ENCODE data around the gene PRCC.
A peak's percentile ranks its signal among the peaks of the same experiment; 100 is the strongest.

The PRCC gene

DNA sequence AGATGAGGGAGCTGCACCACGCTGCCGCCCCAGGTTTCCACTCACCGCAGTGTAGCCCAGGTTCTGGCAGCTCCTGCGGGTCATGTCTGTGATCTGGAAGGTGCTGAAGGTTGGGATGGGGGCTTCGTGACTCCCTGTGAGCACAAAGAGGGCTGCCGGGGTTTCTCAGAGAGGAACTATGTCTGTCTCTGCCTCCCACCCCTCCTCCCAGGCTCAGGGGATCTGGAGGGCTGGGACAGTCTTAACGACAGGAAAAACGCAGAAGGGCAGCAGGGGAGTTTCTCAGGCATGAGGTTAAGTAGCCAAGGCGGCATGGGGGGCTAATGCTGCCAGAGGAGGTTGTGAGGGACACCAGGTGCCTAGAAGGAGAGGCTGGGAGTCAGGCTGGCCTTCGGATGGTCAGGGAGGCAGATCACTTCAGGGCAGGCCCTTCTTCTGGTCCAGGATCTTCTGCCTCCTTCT lies 48.7 kb downstream of the PRCC start:
- DNase-seq, result peak in 1 of 2 experiments; percentile 46

DNA sequence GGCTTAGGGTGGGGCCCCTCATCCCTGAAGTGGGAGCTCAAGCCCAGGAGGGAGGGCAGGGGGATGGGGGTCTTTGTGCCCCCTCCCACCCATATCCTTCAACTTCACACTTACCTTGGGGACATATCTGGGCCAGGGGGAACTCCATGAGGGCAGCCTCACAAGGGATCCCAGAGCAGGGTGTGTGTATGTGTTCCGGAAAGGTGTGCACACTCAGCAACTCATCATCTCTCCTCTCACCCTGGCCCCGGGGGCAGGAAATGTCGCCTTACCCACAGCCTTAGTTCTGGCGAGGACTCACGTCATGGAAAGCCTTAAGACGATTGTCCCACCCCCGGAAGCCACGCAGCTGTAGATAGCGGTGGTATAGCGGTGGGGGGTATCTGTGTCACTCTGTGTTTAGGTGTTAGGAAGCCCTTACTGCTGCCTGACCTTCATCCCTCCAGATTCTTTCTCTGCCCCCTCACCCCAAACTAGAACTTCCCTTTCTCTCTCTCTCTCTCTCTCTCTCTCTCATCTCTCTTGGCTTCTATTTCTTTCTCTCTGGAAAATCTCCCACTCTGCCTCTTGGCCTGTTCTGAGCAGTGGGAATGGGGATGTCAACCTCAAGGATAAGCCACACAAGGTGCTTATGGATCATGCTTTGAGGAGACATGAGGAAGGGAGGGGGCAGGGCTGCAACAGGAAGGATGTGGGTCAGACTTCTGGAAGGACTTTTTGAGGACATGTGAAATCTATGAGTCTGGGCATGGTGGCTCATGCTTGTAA lies 49.4 kb downstream of the PRCC start, which contains the start of gene SH2D2A:
Gene SH2D2A, minus strand, starts transcription at position 288 of the 768 bp plus-strand sequence. Its CDS starts 140 bp downstream, at position 148.
- peak; percentile 93 to 94 for DNase-seq

DNA sequence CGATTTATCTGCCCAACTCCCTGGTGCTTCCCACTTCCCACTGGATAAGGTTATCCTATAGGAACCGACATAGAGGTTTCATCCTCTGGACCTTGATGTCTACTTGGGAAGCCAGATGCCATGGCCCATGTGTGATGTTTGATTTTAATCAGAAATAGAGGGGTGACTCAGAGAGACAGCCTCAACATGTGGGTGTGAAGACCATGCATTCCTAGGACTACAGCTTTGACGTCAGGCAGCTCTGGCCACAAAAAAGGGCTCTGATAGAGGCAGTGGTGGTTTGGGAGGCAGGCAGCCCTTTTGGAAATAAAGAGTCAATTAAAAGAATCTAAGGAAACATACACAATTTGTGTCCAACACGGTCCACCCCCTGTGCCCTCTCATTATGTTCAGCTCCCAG lies 54.5 kb downstream of the PRCC start:
- DNase-seq, result peak; percentile 66 to 75

DNA sequence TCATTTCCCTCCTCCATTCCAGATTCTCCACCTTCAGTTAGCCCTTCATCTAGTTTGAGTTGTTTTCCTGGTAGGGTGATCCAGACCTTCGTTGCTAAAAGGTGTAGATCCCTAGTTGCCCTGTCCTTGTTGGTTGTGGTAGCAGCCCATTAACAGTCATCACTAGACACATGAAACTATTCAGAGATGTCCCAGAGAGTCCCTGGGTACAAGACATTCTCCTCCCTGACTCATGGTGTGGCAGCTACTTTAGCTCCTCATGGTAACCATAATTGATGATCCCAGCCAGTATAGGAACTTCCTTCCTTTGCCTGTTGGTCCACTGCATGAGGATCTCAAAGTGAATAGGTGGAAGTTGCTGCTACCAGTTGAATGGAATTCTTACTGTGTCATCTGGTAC lies 55.3 kb downstream of the PRCC start:
- DNase-seq, result no peak

DNA sequence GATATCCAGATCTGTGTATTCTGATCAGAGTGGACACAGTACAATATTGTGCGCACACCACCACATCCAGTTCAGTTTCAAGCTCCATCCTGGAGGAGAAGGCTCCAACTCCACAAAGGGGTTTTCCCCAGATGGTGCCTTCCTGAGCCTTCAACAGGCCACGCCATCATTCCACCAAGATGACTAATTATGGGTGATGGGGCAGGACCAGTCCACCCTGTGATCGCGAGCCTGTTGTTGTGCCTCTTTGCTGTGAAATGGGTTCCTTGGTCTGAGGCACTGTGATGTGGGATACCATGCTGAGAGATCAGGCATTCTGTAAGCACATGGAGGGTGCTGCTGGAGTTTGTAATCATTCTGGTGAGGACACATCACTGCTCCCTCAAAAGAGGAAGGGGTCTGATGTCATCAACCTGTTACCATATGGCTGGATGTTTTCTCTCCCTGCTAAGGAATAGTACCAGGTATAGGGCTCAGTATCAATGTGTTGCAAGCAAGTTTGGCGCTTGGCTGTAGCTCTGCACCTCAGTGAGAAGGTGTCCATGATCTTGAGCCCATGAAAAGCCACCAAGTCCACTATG lies 56.0 kb downstream of the PRCC start:
- no peak for DNase-seq

DNA sequence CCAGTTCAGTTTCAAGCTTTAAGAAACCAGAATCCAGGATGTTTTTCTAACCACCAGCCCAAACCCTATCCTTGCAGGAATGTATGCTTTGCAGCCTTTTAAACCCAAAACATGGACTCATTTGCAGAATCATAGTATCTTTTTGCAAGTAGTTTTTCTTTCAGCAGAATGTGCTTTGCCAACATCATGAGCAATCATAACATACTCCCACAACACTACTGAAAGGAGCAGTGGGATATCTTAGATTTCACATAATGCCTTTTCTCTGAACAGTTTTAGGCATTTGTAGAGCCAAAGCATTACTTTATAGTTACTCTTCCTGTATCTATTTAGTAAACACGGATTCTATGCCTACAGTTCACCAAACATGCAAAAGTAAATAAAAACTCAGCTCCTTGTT lies 59.3 kb downstream of the PRCC start:
- no peak for DNase-seq

DNA sequence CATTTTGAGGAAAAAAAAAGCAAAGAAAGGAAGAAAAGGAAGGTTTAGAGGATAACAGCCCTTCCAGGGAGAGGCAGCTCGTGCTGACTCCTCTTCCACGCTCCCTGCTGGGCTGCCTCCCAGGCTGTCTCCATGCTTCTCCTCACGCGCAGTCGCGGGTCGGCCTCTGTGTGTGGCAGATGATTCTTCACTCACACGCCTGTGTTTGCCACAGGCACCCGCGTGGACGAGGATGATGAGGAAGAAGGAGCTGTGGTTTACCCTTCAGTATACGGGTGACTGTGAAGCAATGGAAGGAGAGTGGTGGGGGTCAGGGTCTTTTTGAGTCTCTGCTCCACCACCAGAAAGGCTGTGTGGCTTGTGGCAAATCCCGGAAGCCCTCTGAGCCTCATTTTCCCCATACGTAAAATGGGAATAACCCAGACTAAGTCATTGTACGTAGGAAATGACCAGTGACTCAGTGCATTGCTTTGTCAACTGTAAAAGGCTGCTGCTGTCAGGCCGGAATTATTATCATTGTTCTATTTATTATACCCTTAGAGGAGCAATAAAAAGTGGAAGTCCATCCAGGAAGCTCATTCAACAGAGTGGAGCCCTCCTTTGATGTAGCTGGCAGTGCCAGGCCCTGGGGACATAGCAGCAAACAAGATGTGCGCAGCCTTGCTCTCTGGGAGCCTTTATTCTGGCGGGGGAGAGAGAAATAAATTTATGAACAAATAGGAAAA lies 61.2 kb downstream of the PRCC start:
- DNase-seq, result no peak

DNA sequence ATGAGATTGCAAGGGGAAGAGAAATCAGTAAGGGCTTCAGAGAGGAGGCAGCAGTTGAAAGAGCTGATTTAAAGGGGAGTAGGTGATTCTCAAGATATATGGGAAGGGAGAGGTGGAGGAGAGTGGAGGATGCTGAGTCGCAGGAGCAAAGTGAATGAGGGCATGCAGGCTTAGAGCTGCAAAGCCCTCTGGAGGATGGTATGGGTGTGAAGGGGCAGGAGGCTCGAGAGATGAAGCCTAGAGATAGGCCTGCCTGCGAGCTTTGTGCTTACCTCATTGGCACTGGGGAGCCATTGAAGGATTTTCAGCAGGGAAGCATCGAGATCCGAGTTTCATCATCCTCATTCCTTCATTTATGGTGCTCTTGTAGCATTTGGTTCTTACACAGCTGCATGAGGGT lies 65.1 kb downstream of the PRCC start:
- DNase-seq, result no peak

DNA sequence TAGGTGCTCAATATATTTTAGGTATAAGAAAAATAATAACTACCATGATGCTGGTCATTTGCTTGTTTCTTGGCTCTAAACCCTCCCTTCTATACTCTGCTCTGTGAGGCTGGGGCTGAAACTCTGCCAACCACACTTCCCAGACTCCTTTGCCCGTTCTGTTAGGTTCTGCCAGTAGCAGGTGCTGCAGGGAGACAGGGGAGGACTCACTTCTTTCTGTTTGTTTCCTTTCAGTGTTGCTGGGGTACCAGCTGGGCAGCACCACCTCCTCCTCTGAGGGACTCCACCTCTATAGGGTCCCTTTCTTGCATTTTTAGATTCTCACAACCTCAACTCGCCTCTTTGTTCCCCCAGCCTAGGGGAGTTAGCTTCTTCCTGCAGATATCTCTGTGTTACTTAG lies 66.3 kb downstream of the PRCC start:
- DNase-seq, result no peak

DNA sequence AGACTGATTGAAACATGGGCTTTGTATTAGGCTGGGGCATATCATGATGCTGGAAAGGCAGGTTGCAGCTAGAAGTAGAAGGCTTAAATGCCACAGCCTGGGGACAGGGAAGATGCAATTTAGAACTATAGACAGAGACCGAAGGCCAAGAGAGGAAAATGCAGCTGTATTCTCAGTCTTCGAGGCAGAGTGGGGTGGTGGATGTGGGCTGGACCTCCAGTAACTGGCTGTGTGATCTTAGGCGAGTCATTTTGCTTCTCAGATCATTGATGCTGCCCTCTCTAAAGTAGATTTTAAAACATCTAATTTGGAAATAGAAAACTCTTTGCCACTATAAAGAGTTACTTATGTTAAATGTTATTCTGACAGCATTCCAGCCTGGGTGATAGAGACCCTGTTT lies 67.0 kb downstream of the PRCC start:
- DNase-seq, result no peak

DNA sequence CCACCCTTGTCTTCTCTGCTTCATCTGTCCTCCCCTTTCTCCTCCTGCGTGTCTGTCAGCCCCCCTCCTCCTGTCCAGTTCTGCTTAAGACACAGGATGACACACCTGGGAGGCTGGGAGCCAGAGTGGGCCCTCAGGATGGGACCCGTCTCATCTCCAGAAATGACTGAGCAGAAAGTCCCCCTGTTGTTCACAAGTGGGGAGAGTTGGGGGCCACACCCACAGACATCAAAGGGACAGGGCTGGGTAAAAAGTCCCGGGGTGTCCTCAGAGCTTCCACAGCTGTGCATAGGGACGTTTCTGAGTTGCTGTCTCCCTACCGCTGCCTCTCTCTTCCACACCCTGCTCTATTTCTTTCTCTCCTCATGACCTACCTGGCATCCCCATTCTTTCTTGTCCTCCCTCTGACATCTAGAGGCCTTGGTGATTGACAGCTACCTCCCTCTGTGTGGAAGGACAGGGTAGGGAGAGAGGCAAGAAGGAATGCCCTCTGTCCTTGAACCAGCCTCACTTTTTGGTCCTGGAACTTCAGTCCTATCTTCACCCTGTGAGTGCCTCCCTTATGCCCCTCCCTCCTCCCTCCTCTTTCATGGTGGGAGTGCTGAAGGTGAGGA lies 68.8 kb downstream of the PRCC start:
- peak; percentile 69 to 75 for DNase-seq

DNA sequence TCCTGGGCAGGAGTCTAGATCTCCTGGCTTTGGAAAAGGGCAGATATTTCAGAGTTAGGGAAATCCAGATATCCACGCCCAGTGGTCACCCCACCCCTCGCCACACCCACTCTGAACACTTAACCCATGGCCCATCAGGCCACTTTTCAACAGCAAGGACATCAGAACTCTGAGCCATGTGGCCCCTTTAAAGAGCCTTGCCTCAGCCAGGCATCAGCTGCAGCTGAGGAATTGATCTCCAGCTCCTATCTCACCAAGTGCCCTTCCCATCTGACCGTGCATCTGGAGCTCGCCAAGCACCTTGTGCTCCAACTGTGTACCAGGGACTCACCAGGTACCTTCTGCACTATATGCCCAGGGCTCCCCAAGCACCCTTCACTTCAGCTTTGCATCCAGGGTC lies 69.6 kb downstream of the PRCC start:
- no peak for DNase-seq

DNA sequence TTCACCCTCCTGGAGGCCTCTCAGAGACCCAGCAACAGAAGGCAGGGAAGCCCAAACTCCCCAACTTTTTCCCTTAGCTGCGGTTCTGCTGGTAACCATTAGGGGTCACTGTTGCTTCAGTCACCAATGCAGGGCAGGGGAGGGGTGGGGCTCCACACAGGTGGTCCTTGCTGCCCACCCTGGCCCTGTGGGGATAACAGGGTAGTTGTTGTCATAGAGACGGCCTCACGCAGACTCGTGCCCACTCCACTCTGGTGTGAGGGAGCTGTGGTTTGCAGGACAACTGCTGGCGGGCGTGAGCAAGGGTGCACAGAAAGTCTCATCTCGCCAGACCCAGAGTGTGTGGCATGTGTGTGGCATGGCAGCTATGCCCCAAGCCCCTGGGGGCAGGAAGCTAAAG lies 71.6 kb downstream of the PRCC start:
- DNase-seq, result peak; percentile 70 to 72

DNA sequence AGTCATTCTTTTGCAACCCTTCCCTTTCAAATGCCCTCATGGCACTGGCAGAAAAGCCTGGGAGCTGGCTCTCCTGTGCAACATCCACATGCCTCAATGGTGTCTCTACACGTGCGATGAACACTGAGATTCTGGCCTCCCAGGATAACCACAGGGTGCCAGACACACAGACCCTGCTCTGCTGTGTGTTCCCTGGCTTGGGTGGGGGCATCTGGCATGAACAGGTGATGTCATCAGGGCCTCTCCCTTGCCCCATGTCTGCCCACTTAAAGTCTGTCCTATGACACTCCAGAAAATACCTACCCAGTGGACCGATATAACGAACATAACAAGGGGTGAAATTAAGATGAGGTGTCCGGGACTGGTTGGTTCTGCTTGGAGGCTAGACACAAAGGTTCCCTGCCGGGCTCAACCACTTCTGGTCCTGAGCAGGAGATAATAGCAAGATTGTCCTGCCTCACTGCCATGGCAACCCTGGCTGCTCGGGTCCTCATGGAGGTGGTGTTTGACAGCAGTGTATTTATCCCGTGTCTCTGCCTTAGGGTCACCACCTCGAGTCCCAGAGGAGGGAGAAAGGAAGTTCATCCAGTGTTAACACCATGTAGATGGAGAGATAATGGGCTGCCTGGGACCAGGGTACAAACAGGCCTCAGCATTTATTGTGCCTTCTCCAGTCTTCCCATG lies 72.2 kb downstream of the PRCC start:
- no peak for DNase-seq

DNA sequence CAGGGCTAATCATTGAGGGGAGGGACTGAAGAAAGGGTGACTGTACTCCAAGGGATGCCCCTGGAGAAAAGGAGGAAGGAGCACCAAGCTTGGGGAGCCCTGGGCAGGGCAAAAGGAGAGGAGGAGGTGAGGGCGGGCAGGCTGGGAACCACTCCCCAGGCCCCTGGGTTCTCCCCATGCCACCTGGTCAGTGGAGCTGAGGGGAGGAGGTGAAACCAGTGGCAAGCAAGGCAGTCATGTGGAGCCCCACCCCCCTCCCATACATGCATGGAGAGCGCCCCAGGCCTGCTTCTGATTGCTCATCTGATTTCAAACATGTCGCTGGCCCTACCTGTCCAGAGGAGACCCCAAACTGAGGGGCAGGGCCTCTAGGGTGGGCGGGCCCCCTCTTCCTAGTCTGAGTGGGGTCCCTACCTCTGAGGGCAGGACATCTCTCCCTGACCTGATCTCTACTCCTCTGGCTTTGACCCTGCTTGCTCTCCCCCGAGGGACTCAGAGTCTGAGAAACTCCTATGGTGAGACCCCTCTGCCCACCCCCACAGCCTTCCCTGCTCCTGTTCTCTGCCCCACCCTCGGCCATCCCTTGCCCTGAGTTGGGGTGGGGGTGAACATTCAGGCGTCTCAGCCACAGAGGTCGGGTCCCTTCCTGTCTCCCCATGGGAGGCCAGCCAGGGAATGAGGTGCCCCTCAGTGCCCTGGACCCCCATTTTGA lies 73.0 kb downstream of the PRCC start:
- no peak for DNase-seq

DNA sequence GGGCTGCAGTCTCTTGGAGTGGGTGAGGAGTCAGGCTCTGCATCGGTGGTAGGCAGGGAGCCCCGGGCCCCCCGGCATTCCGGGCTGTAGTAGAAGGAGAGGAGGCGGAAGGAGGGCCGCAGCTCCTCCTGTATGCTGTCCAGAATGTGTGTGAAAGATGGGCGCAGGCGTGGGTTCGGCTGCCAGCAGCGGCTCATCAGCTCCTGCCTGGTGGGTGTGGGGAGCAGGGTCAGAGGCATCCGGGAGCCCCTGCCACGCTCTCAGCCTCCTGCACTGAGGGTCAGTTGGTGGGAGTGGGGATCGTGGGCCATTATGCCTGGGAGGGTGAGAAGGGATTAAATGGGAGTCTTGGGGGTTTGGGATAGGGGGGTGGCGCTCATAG lies 73.6 kb downstream of the PRCC start:
- no peak for DNase-seq

DNA sequence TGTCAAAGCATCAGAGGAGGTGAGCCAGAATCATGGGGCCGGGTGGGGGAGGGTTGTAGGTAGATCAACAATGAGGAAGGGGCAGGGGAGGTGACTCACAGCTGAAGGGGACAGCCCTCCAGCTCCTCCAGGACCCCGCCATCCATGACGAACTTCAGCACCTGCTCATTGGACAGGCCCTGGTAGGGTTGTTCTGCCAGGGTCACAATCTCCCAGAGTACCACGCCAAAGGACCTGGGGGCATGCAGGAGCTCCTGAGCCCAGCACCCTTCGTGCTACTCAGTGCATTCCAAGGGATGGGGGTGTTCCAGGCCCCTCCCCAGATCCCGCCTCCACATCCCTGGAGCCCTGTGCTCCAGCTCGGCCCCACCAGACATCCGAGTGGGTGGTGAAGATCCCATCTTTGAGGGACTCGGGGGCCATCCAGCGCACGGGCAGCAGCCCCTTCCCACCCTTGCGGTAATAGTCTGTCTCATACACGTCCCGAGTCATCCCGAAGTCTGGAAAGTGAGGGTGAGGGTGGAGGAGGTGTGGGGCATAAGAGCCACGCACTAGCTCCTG lies 74.0 kb downstream of the PRCC start:
- no peak for DNase-seq

DNA sequence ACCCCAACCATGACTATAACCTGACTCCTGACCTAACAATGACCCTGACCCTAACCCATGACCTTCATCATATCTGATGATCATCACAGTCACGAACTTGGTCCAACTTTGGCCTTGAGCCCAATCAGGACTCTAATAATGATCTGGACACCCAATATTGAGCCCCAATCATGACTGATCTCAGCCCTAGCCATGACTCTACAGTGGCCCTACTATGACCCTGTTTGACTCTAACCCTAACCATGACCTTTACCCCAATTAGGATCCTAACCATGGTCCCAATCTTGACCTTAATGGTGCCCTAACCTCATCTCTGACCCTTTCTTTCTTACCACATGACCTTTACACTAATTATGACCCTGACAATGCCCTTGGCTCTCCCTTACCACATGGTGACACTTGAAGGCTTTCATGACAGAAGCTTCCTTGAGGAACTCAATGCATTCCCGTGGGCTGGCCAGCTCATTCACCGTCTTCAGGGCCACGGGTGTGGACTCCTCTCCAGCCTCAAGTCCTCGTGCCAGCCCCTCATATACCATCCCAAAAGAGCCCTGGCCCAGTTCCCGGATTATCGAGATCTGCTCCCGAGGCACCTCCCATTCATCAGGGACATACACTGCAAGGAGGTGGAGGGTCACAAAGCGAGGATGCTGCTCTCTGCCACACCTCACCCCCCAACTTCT lies 75.4 kb downstream of the PRCC start:
- DNase-seq, result no peak

DNA sequence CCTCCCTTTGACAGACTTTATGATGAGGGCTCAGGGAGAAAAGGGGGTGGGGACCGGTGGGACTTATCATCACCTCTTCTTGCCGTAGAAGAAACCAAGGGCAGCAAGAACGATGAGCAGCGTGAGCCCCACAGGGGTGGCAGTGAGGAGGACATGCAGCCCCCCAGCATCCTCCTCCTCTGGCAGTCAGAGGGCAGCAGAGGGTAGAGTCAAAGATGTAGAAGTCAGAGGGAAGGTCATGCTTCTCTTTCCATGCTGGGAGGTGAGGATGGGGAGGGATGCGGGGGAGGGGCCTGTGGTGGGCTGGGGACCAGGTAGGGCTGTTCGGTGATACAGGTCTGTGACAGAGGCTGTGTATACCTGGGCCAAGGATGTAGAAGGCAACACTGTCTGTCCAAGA lies 76.8 kb downstream of the PRCC start:
- no peak for DNase-seq

DNA sequence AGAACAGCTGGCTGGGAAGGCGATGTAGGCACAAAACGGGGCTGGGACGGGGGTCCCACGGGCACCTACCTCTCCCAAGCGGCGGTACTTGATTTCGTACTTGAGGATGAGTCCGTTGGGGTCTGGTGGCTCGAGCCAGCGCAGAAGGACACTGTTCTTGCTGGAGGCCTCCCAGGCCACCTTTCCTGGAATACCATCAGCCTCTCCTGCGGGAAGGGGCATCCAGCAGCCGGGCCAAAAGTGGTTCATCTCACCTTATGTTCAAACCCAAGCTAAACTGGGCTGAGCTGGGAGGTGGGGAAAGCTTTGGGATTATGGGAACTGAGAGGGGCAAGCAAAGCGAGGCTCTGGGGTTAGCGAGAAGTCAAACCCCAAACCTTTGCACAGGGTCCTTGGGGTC lies 77.3 kb downstream of the PRCC start:
- no peak for DNase-seq
